HG02678 (cell line): ENCODE results near the gene HDAC11.
"Not testable (repeated sequence)": the region's sequence is repeated elsewhere in the genome, so short reads cannot be mapped to it uniquely, and the experiment has no call there.

Source experiments
- ATAC-seq: cut with Tn5 transposase; IDR thresholded peaks from one replicate; pipeline ENCODE4 v1.9.1; 2021; ENCODE audit warnings: mild to moderate bottlenecking, moderate library complexity; ENCODE audit not compliant: unreplicated experiment

HDAC11 gene

GRCh38 chr3:13479582-13480339, at the start of gene HDAC11:
Gene HDAC11, plus strand, starts transcription at chr3:13480306. Its CDS starts 42 bp downstream, at chr3:13480348.
- ATAC-seq: peak; percentile 98

DNA sequence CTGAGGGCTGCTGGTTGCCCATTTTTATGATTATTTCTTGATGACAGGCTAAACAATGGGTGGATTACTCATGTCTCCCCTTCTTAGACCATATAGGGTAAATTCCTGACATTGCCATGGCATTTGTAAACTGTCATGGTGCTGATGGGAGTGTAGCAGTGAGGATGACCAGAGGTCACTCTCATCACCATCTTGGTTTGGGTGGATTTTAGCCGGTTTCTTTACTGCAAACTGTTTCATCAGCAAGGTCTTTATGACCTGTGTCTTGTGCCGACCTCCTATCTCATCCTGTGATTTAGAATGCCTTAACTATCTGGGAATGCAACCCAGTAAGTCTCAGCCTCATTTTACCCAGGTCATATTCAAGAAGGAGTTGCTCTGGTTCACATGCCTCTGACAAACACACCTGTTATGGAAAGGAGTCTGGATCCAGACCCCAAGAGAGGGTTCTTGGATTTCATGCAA, 49.7 kb upstream of the HDAC11 start:
- ATAC-seq: not testable (repeated sequence)

- no peak for ATAC-seq
Measured at GRCh38 chr3:13432093-13432492, 48.0 kb upstream of the HDAC11 start.

- no peak for ATAC-seq
Measured at GRCh38 chr3:13433912-13434311, 46.2 kb upstream of the HDAC11 start.

DNA sequence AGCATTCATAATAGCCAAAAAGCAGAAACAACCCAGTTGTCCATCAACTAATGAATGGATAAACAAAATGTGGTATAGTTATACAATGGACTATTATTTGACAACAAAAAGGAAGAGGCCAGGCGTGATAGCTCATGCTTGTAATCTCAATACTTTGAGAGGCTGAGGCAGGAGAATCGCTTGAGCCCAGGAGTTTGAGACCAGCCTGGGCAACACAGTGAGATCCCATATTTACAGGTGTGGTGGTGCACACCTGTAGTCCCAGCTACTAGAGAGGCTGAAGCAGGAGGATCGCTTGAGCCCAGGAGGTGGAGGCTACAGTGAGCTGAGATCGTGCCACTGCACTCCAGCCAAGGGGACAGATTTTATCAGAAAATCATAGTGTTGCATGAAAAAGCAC, 43.9 kb upstream of the HDAC11 start:
- not testable (repeated sequence) for ATAC-seq

GRCh38 chr3:13440204-13440817, 39.8 kb upstream of the HDAC11 start:
- no peak for ATAC-seq

GRCh38 chr3:13442882-13443281, 37.2 kb upstream of the HDAC11 start:
- ATAC-seq: not testable (repeated sequence)

GRCh38 chr3:13451301-13451673, 28.8 kb upstream of the HDAC11 start:
- ATAC-seq: peak; percentile 2

- ATAC-seq: no peak
Measured at GRCh38 chr3:13452490-13453335, 27.4 kb upstream of the HDAC11 start.

GRCh38 chr3:13455644-13456043, 24.5 kb upstream of the HDAC11 start:
- ATAC-seq: no peak

DNA sequence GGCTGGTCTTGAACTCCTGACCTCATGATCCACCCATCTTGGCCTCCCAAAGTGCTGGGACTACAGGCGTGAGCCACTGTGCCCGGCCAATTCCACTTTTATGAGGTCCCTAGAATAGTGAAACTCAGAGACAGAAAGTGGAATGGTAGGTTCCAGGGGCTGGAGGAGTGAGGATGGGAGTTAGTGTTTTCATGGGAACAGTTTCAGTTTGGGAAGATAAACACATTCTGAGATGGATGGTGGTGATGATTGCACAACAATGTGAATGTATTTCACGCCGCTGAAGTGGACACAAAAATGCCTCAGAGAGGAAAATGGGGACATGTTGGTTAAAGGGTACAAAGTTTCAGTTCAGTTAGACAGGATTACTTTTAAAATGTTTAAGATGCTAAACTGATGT, 22.5 kb upstream of the HDAC11 start:
- no peak for ATAC-seq

DNA sequence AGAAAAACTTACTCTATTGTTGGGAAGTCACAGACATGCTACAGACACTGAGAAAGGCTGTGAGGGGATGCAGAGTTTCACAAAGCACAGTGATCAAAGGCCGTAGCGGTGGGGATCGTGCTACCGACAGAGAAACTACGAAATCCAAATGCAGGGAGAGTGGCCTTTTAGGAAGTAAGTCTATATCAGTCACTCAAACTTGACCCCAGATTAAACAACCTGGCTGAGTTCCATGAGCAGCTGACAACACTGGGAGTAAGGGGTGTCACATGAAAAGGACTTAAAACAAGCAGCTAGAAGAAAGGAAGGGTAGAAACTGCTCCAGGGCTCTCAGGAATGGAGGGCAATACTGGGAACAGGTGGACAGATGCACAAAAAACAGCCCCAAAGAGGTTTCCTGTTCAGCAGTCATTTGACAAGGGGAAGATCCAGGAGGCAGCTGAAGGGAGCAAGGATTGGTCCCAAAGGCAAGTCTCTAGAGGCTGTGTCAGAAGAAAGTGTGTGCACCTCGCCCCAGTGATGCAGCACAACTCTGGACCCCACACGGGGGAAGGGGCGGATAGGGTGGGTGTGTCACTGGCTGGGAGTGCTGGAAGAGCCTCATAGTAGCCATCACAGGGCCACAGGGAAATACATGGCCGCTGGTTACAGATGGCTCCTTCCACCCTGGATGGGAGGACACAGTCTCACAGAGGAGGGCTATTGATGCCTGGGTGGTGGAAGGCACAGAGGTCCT, 20.3 kb upstream of the HDAC11 start:
- ATAC-seq: no peak

- ATAC-seq: no peak
Measured at GRCh38 chr3:13460341-13460736, 19.8 kb upstream of the HDAC11 start.

GRCh38 chr3:13461169-13462124, 18.7 kb upstream of the HDAC11 start:
- ATAC-seq: no peak

GRCh38 chr3:13462125-13462629, 17.9 kb upstream of the HDAC11 start:
- ATAC-seq: no peak

DNA sequence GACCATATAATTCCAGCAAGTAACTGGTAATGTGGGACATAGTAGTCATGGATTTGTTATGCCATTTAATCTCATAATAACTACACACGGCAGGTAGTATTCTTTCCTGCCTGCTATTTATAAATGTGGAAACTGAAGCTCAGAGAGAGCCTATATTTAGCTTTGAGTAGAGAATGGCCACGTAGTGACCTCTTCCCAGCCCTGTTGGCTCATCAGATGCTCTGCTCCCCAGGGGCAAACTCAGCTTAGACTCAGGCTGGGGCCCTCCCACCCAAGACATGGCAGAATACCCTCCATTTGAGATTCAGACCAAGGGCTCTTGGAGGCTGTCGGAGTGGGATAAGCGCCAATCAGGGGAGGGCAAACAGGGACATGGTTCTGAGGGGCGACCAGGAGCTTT, 17.3 kb upstream of the HDAC11 start:
- ATAC-seq: no peak

GRCh38 chr3:13463618-13464400, 16.3 kb upstream of the HDAC11 start:
- ATAC-seq: no peak

DNA sequence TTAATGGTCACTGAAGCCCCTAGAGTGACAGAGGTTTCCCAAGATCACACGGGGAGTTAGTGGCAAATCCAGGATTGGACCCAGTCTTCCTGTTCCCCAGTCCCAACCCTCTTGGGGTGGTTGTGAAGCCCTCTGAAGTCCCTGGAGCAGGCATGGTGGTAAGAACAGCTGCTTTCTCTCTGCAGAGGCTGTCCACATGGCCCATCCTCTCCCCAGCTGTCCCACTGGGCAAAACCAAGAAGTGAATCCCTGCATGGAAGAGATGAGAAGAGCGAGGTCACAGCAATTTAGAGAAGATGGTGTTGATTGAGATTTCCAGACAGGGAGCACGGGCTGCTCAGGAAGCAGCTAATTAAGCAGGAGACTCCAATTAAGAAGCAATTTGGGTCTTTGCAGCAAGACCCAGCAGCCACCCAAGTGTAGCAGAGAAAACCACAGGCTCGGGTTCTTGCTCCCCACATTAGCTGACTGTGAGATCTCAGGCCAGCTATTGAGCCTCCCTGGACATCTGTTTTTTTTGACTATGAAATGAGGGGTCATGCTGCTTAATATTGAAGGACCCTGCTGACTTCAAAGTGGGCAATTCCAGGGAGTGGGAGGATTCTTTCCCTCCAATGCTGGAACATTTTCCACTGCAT, 14.8 kb upstream of the HDAC11 start:
- ATAC-seq: no peak
